K562 (cell line): ENCODE data around the gene NT5C1B. TPM values are rescaled to one million over a fixed set of nuclear protein-coding genes. Genes with fewer than 3 reads are reported as not detected.
A peak's percentile ranks its signal among the peaks of the same experiment; 100 is the strongest.

Source experiments
- ATAC-seq: fragments of 200-7000 bp; cut with Tn5 transposase; 3 replicates; pipeline ENCODE4 v1.9.1; 2020; ENCODE audit warnings: moderate library complexity
- BruUV-seq: library from RNA; stranded (reverse); fragments of 400-500 nt; replicated peaks from 2 replicates; lab custom pipeline; 2021; lab: Mats Ljungman, UMichigan
- CTCF ChIA-PET: fragments of 300-600 bp; formaldehyde crosslinking; extraction: SDS; loops from one replicate; lab custom pipeline; 2021; ENCODE audit warnings: low intra/inter-chr PET ratio; lab: Yijun Ruan, JAX
- POLR2A ChIA-PET: fragments of 300-600, 350-650 bp; sonication (Branson Sonifier 250); formaldehyde crosslinking; extraction: SDS; loops from one replicate; lab custom pipeline; 2021; ENCODE audit warnings: antibody characterized with exemption, inconsistent platforms; lab: Yijun Ruan, JAX
- DNase-seq, 4 experiments: peaks; one replicate each; pipeline versions ENCODE4 v3.0.0 to v3.0.0-alpha.2; 2011 to 2018; ENCODE audit warnings: low spot score in 3 of 4, mixed read lengths in 3 of 4; ENCODE audit errors: extremely low read depth in 1 of 4
- FAIRE-seq: peaks from 2 replicates; lab custom pipeline; 2011; peaks lifted over from hg19 to GRCh38; lab: Jason Lieb, UNC
- H2AFZ ChIP-seq: 2 replicates; pipeline ENCODE4 v1.6.0; 2011; ENCODE audit warnings: low read depth, low read length, control low read depth, inconsistent platforms
- H3K27ac ChIP-seq: fragments of 200-600 bp; 3 replicates; pipeline ENCODE4 v1.8.0; 2011; ENCODE audit warnings: low read depth, mild to moderate bottlenecking, control low read depth, inconsistent platforms, low read length, moderate library complexity, mixed read lengths; ENCODE audit errors: extremely low read depth
- H3K27me3 ChIP-seq, 2 experiments: fragments of 300-600 bp in 1 of 2; 2 replicates in 1 of 2; 3 replicates in 1 of 2; pipeline versions ENCODE4 v1.6.0 to v1.8.0; 2011; ENCODE audit warnings: inconsistent platforms in 2 of 2, low read length in 2 of 2, mild to moderate bottlenecking in 1 of 2, mixed read lengths in 1 of 2, moderate library complexity in 1 of 2; ENCODE audit not compliant: control insufficient read depth in 2 of 2, insufficient read depth in 2 of 2
- H3K36me3 ChIP-seq: fragments of 300-600 bp; 3 replicates; pipeline ENCODE4 v1.8.0; 2011; ENCODE audit warnings: mild to moderate bottlenecking, low read length, inconsistent platforms; ENCODE audit not compliant: control insufficient read depth, insufficient read depth
- H3K4me1 ChIP-seq, 2 experiments: fragments of 200-600 bp in 1 of 2; replicated peaks in 1 of 2; 2 replicates in 1 of 2; 3 replicates in 1 of 2; pipeline versions ENCODE4 v1.5.1 to v1.8.0; 2011; ENCODE audit warnings: inconsistent platforms in 2 of 2, low read length in 2 of 2, mild to moderate bottlenecking in 1 of 2, mixed read lengths in 1 of 2, moderate library complexity in 1 of 2; ENCODE audit not compliant: control insufficient read depth in 2 of 2, insufficient read depth in 2 of 2
- H3K4me2 ChIP-seq: 2 replicates; pipeline ENCODE4 v1.6.1; 2011; ENCODE audit warnings: low read length, control low read depth, inconsistent platforms, mixed read lengths; ENCODE audit not compliant: insufficient read depth
- H3K4me3 ChIP-seq: fragments of 200-600 bp; sonication (generic), shearing (Covaris generic); 2 replicates; pipeline ENCODE4 v1.5.1; 2016; ENCODE audit warnings: control low read depth, inconsistent platforms
- H3K79me2 ChIP-seq: fragments of 200-600 bp; 3 replicates; pipeline ENCODE4 v1.8.0; 2011; ENCODE audit warnings: low read length, inconsistent platforms; ENCODE audit not compliant: control insufficient read depth, insufficient read depth
- H3K9ac ChIP-seq, 2 experiments: 2 replicates each; pipeline versions ENCODE4 v1.6.0 to v1.6.1; 2011; ENCODE audit warnings: low read depth in 2 of 2, low read length in 2 of 2, control low read depth in 1 of 2, inconsistent platforms in 1 of 2, mild to moderate bottlenecking in 1 of 2, mixed read lengths in 1 of 2; ENCODE audit not compliant: insufficient read depth in 1 of 2
- H3K9me1 ChIP-seq: one replicate; pipeline ENCODE4 v1.6.0; 2011; ENCODE audit warnings: inconsistent platforms, mild to moderate bottlenecking, low read length, moderate library complexity; ENCODE audit not compliant: control insufficient read depth, insufficient read depth
- H3K9me3 ChIP-seq: replicated peaks from 2 replicates; pipeline ENCODE4 v1.5.1; 2011; ENCODE audit warnings: low read depth, low read length, inconsistent platforms; ENCODE audit not compliant: control insufficient read depth, insufficient read depth
- H4K20me1 ChIP-seq: replicated peaks from 2 replicates; pipeline ENCODE4 v1.6.1; 2011; ENCODE audit warnings: low read length, inconsistent platforms, mixed read lengths; ENCODE audit not compliant: control insufficient read depth, insufficient read depth
- FOSL1 ChIP-seq: fragments of 200-800 bp; sonication (Bioruptor generic); conservative IDR thresholded peaks from 2 replicates; pipeline ENCODE4 v1.6.1; 2016; ENCODE audit warnings: missing genetic modification characterization, missing compliant biosample characterization
- WGBS: fragments of 100-300 bp; shearing (Covaris generic); methylation state at CpG from one replicate; pipeline ENCODE4 v1.1.6; 2016; ENCODE audit warnings: low coverage, mixed read lengths; ENCODE audit not compliant: insufficient coverage; ENCODE audit errors: missing lambda C conversion rate; 5-methylcytosine and 5-hydroxymethylcytosine counted together
- in situ Hi-C: fragments of 300-500 bp; cut with MboI; formaldehyde crosslinking; loops from 4 replicates; pipeline ENCODE4 v1.15.0; 2018; ENCODE audit warnings: inconsistent platforms, mixed read lengths
- intact Hi-C: fragments of 100-400 bp; cut with micrococcal nuclease; formaldehyde crosslinking; loops from 2 replicates; pipeline ENCODE4 v1.14.2; 2022
- polyA plus RNA-seq, 8 experiments: library from polyadenylated mRNA; depleted of rRNA in 4 of 8; stranded (reverse) in 5 of 8; unstranded in 3 of 8; fragments of >200 nt; fragmentation: Nextera tagmentation in 2 of 8; fragmentation: Illumina TruSeq in 1 of 8; extraction: Ambion mirVana in 2 of 8; extraction: Trizol in 1 of 8; gene quantifications; 2 replicates each; pipeline versions ENCODE4 v1.2.1 to v1.2.3, GENCODE V29; 2011 to 2014; ENCODE audit warnings: inconsistent platforms in 1 of 8, missing spikeins in 1 of 8
- total RNA-seq, 7 experiments: library from RNA; depleted of rRNA in 6 of 7; stranded (reverse); fragments of >200 nt in 6 of 7; fragmentation: Illumina TruSeq in 2 of 7; extraction: Trizol in 2 of 7; gene quantifications; 2 replicates each; pipeline versions ENCODE4 v1.2.1 to v1.2.3, GENCODE V29; 2011 to 2021; ENCODE audit warnings: low replicate concordance in 1 of 7
- TF ChIP-seq, protein P1 (sequence below), 2 experiments: fragments of 450-650 bp in 1 of 2; sonication (generic) in 1 of 2; formaldehyde crosslinking in 1 of 2; IDR thresholded peaks in 1 of 2; conservative IDR thresholded peaks in 1 of 2; 2 replicates each; pipeline versions ENCODE4 v1.6.1 to v1.8.1; 2016 to 2023; ENCODE audit warnings: mild to moderate bottlenecking in 2 of 2, moderate library complexity in 2 of 2, inconsistent platforms in 1 of 2, missing genetic modification reagents in 1 of 2
- TF ChIP-seq, protein P2 (sequence below): fragments of 200-400 bp; formaldehyde crosslinking; IDR thresholded peaks from 2 replicates; pipeline ENCODE4 v1.6.1; 2017; ENCODE audit warnings: mild to moderate bottlenecking, low read depth, low read length, moderate library complexity

Gene NT5C1B
- total and polyA plus RNA-seq, 9 of the 15 experiments (the other 6 are each of a cell fraction or from before 2014, with no cell fraction given): 0.07 TPM; not detected in 8

DNA sequence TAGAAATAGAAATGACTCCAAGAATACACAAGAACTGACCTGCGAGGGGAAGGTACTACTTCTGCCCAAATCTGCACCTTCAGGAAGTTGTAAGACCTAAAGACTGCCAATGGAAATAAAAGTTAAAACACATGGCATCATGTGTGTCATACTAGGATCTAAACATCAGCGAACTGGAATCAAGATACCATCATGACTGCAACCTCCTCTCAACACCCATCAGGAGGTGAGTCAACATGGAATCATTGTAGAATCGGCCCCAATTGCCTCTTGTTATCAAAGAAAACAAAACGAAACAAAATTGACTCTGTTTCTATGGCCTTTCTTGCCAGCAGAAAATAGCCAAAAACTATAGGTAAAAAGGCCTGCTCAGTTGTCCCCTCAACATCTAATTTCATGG, 44.0 kb downstream of the NT5C1B start:
- Histone ChIP-seq H4K20me1 (no peaks in the 10 kb centered on the region), H3K4me1 (peaks cover 0 to 11% of the 10 kb centered on the region in 2 experiments; a peak in 3 of 5 replicates), H3K9me3 (no peaks in the 10 kb centered on the region), H3K4me2 (no peak overlapping the region), H3K9ac (no peak overlapping the region), H3K79me2 (no peaks in the 10 kb centered on the region), H2AFZ (no peak overlapping the region), H3K27ac (no peak overlapping the region), H3K36me3 (no peaks in the 10 kb centered on the region), H3K4me3 (no peak overlapping the region), H3K9me1 (no peaks in the 10 kb centered on the region), H3K27me3 (no peaks in the 10 kb centered on the region)
- ChIA-PET CTCF (no interaction called here), POLR2A (no interaction called here)
- in situ Hi-C loops: no loop called here
- WGBS: 0% methylated on average over 4 of the region's 4 CpGs
- no peak for ATAC-seq
- FAIRE-seq: no peak
- DNase-seq: no peak
- TF ChIP-seq FOSL1 (tag): peak; percentile 85
- TF ChIP-seq, protein P1, sequence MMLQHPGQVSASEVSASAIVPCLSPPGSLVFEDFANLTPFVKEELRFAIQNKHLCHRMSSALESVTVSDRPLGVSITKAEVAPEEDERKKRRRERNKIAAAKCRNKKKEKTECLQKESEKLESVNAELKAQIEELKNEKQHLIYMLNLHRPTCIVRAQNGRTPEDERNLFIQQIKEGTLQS (IDR thresholded peaks at IDR 0.05): peak; percentile 29; the same call in 1 of the 2 replicates
- TF ChIP-seq, protein P1 (CRISPR knock-in tag; conservative IDR thresholded peaks at IDR 0.05): no peak
- TF ChIP-seq, protein P2, sequence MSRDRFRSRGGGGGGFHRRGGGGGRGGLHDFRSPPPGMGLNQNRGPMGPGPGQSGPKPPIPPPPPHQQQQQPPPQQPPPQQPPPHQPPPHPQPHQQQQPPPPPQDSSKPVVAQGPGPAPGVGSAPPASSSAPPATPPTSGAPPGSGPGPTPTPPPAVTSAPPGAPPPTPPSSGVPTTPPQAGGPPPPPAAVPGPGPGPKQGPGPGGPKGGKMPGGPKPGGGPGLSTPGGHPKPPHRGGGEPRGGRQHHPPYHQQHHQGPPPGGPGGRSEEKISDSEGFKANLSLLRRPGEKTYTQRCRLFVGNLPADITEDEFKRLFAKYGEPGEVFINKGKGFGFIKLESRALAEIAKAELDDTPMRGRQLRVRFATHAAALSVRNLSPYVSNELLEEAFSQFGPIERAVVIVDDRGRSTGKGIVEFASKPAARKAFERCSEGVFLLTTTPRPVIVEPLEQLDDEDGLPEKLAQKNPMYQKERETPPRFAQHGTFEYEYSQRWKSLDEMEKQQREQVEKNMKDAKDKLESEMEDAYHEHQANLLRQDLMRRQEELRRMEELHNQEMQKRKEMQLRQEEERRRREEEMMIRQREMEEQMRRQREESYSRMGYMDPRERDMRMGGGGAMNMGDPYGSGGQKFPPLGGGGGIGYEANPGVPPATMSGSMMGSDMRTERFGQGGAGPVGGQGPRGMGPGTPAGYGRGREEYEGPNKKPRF: no peak
- no TSS peak for BruUV-seq
- intact Hi-C loops: no loop called here
